Measurements from ENCODE around the gene LGALS3BP. TPM values are rescaled to one million over a fixed set of nuclear protein-coding genes. Genes with fewer than 3 reads are reported as not detected.

Gene LGALS3BP
- total and polyA plus RNA-seq, 2 of the 13 experiments (the other 11 are each of a cell fraction or from before 2014, with no cell fraction given): 137 to 332 TPM

- TF ChIP-seq ATF7 (IDR thresholded peaks at IDR 0.05) (peak; percentile 70), ATF7 (CRISPR knock-in tag; IDR thresholded peaks at IDR 0.05) (peak; percentile 33; the same call in 1 of the 2 replicates), TFAP4 (IDR thresholded peaks at IDR 0.05; ENCODE audit: borderline replicate concordance, low read depth) (peak; percentile 83; the same call in 1 of the 2 replicates), ZC3H13 (CRISPR knock-in tag; IDR thresholded peaks at IDR 0.05) (no peak), ZSCAN22 (CRISPR knock-in tag; IDR thresholded peaks at IDR 0.05) (no peak), ZBTB46 (CRISPR knock-in tag; IDR thresholded peaks at IDR 0.05; ENCODE audit: borderline replicate concordance) (no peak), RARG (CRISPR knock-in tag; IDR thresholded peaks at IDR 0.05; ENCODE audit: low read depth) (no peak), HINFP (CRISPR knock-in tag; IDR thresholded peaks at IDR 0.05; ENCODE audit: low read depth) (no peak), ZNF549 (CRISPR knock-in tag; IDR thresholded peaks at IDR 0.05) (no peak), KMT2B (CRISPR knock-in tag; IDR thresholded peaks at IDR 0.05) (no peak), ZNF543 (CRISPR knock-in tag; IDR thresholded peaks at IDR 0.05) (no peak), THAP7 (CRISPR knock-in tag; IDR thresholded peaks at IDR 0.05) (no peak), ZNF501 (CRISPR knock-in tag; IDR thresholded peaks at IDR 0.05) (peak; percentile 22; the same call in 1 of the 2 replicates), ZNF224 (CRISPR knock-in tag; IDR thresholded peaks at IDR 0.05) (0 out of 2 replicates have a peak, but pooled peaks have one; percentile 74), CENPX (CRISPR knock-in tag; IDR thresholded peaks at IDR 0.05) (no peak), ZMAT5 (CRISPR knock-in tag; IDR thresholded peaks at IDR 0.05; ENCODE audit: borderline replicate concordance, low read depth) (no peak), ZNF124 (CRISPR knock-in tag; IDR thresholded peaks at IDR 0.05) (no peak), SALL1 (CRISPR knock-in tag; IDR thresholded peaks at IDR 0.05) (peak; percentile 68), ZNF737 (CRISPR knock-in tag; IDR thresholded peaks at IDR 0.05; ENCODE audit: borderline replicate concordance) (no peak), ZNF607 (CRISPR knock-in tag; IDR thresholded peaks at IDR 0.05; ENCODE audit: borderline replicate concordance) (peak; percentile 60; the same call in 1 of the 2 replicates), ZNF614 (CRISPR knock-in tag; IDR thresholded peaks at IDR 0.05; ENCODE audit: borderline replicate concordance) (no peak), DBP (CRISPR knock-in tag; IDR thresholded peaks at IDR 0.05; ENCODE audit: not compliant biosample characterization) (no peak), SALL2 (CRISPR knock-in tag; IDR thresholded peaks at IDR 0.05) (no peak), ZNF672 (CRISPR knock-in tag; IDR thresholded peaks at IDR 0.05) (no peak)
These were observed 46.4 kb downstream of the LGALS3BP start (continued) for GRCh38 chr17:78933025-78933958.

All from HepG2 (cell line).